HepG2 (cell line): ENCODE data around the gene PDSS2. TPM values are rescaled to one million over a fixed set of nuclear protein-coding genes. Genes with fewer than 3 reads are reported as not detected.

Experiments
- ATAC-seq: fragments of 200-7000 bp; cut with Tn5 transposase; 3 replicates; pipeline ENCODE4 v1.9.1; 2020; ENCODE audit warnings: mild to moderate bottlenecking, moderate library complexity
- BruUV-seq: library from RNA; stranded (reverse); fragments of 400-500 nt; replicated peaks from 2 replicates; lab custom pipeline; 2021; lab: Mats Ljungman, UMichigan
- CTCF ChIA-PET: fragments of 300-600 bp; formaldehyde crosslinking; extraction: SDS; loops from one replicate; lab custom pipeline; 2021; ENCODE audit warnings: low total read pairs, inconsistent platforms, low intra/inter-chr PET ratio; lab: Yijun Ruan, JAX
- POLR2A ChIA-PET: fragments of 350-600 bp; sonication (Branson Sonifier 250); formaldehyde crosslinking; loops from one replicate; lab custom pipeline; 2020; ENCODE audit warnings: antibody characterized with exemption, inconsistent platforms; lab: Yijun Ruan, JAX
- DNase-seq: peaks from one replicate; pipeline ENCODE4 v3.0.0-alpha.2; 2015; ENCODE audit warnings: low spot score
- FAIRE-seq: peaks from 3 replicates; lab custom pipeline; 2011; peaks lifted over from hg19 to GRCh38; lab: Jason Lieb, UNC
- H2AFZ ChIP-seq: one replicate; pipeline ENCODE4 v1.6.1; 2011; ENCODE audit warnings: low read length, inconsistent platforms
- H3K27ac ChIP-seq: fragments of 300-600 bp; 3 replicates; pipeline ENCODE4 v1.8.0; 2011; ENCODE audit warnings: mixed run types, mild to moderate bottlenecking, mixed read lengths, low read length, inconsistent platforms; ENCODE audit not compliant: insufficient read depth; ENCODE audit errors: extremely low read length
- H3K27me3 ChIP-seq, 2 experiments: fragments of 200-600 bp in 1 of 2; 2 replicates in 1 of 2; 3 replicates in 1 of 2; pipeline versions ENCODE4 v1.6.0 to v1.8.0; 2011; ENCODE audit warnings: low read length in 2 of 2, mild to moderate bottlenecking in 2 of 2, moderate library complexity in 2 of 2, inconsistent platforms in 1 of 2; ENCODE audit not compliant: insufficient read depth in 2 of 2, control insufficient read depth in 1 of 2
- H3K36me3 ChIP-seq, 2 experiments: fragments of 200-600 bp in 1 of 2; replicated peaks in 1 of 2; 2 replicates in 1 of 2; 3 replicates in 1 of 2; pipeline versions ENCODE4 v1.5.1 to v1.8.0; 2011; ENCODE audit warnings: low read length in 2 of 2, inconsistent platforms in 1 of 2; ENCODE audit not compliant: insufficient read depth in 2 of 2, control insufficient read depth in 1 of 2
- H3K4me1 ChIP-seq: 2 replicates; pipeline ENCODE4 v1.5.1; 2012; ENCODE audit warnings: low read length, inconsistent platforms; ENCODE audit not compliant: insufficient read depth
- H3K4me2 ChIP-seq: 2 replicates; pipeline ENCODE4 v1.6.0; 2011; ENCODE audit warnings: low read depth, low read length, inconsistent platforms
- H3K4me3 ChIP-seq, 3 experiments: fragments of 200-600 bp in 1 of 3; sonication (generic), shearing (Covaris generic) in 1 of 3; replicated peaks in 1 of 3; 2 replicates each; pipeline ENCODE4 v1.5.1; 2011 to 2016; ENCODE audit warnings: low read length in 3 of 3, inconsistent platforms in 2 of 3, low read depth in 2 of 3, mild to moderate bottlenecking in 2 of 3, control low read depth in 1 of 3, mixed read lengths in 1 of 3; ENCODE audit not compliant: insufficient read depth in 1 of 3
- H3K79me2 ChIP-seq: one replicate; pipeline ENCODE4 v1.6.1; 2011; ENCODE audit warnings: low read length, inconsistent platforms; ENCODE audit not compliant: insufficient read depth
- H3K9ac ChIP-seq: 2 replicates; pipeline ENCODE4 v1.6.0; 2011; ENCODE audit warnings: mild to moderate bottlenecking, low read depth, low read length, inconsistent platforms; ENCODE audit not compliant: insufficient read depth
- H3K9me3 ChIP-seq: 2 replicates; pipeline ENCODE4 v1.5.1; 2012; ENCODE audit warnings: mild to moderate bottlenecking, low read length
- H4K20me1 ChIP-seq: 2 replicates; pipeline ENCODE4 v1.6.0; 2011; ENCODE audit warnings: inconsistent platforms, mild to moderate bottlenecking, low read length, moderate library complexity; ENCODE audit not compliant: insufficient read depth
- CEBPB ChIP-seq: IDR thresholded peaks from 2 replicates; pipeline ENCODE4 v1.6.1; 2011; ENCODE audit warnings: low read depth, low read length, improper control_type of control experiment, borderline replicate concordance
- FOXC1 ChIP-seq: sonication (generic); formaldehyde crosslinking; IDR thresholded peaks from 2 replicates; pipeline ENCODE4 v1.8.0; 2022; ENCODE audit warnings: mild to moderate bottlenecking, missing genetic modification reagents, borderline replicate concordance
- HOXD1 ChIP-seq: sonication (generic); formaldehyde crosslinking; IDR thresholded peaks from 2 replicates; pipeline ENCODE4 v1.5.0; 2020; ENCODE audit warnings: missing genetic modification reagents
- KAT2B ChIP-seq: fragments of 150-350 bp; IDR thresholded peaks from 2 replicates; pipeline ENCODE4 v1.6.1; 2014; ENCODE audit warnings: low read depth, low read length, borderline replicate concordance
- NFIB ChIP-seq: sonication (generic); formaldehyde crosslinking; IDR thresholded peaks from 2 replicates; pipeline ENCODE4 v1.9.0; 2021; ENCODE audit warnings: missing genetic modification reagents, mild to moderate bottlenecking, borderline replicate concordance
- NFYC ChIP-seq: IDR thresholded peaks from 2 replicates; pipeline ENCODE4 v1.6.1; 2016; ENCODE audit warnings: missing genetic modification reagents, missing compliant biosample characterization
- RBM22 ChIP-seq: fragments of 200-400 bp; formaldehyde crosslinking; optimal IDR thresholded peaks from 2 replicates; pipeline ENCODE3; 2017; ENCODE audit warnings: mild to moderate bottlenecking, low read length, moderate library complexity
- SKI ChIP-seq: fragments of 450-650 bp; IDR thresholded peaks from one replicate; pipeline ENCODE4 v1.6.1; 2018; ENCODE audit warnings: mild to moderate bottlenecking; ENCODE audit not compliant: partially characterized antibody
- TBL1XR1 ChIP-seq: fragments of 150-350 bp; IDR thresholded peaks from 2 replicates; pipeline ENCODE4 v1.6.1; 2014; ENCODE audit warnings: borderline replicate concordance, low read length; ENCODE audit not compliant: partially characterized antibody
- TRIM24 ChIP-seq: sonication (generic); formaldehyde crosslinking; IDR thresholded peaks from 2 replicates; pipeline ENCODE4 v1.8.0; 2022; ENCODE audit warnings: mild to moderate bottlenecking, missing genetic modification reagents
- ZNF225 ChIP-seq: sonication (generic); formaldehyde crosslinking; IDR thresholded peaks from 2 replicates; pipeline ENCODE4 v1.4.0; 2020; ENCODE audit warnings: mild to moderate bottlenecking, missing genetic modification reagents
- ZNF251 ChIP-seq: sonication (generic); formaldehyde crosslinking; IDR thresholded peaks from 2 replicates; pipeline ENCODE4 v1.9.0; 2021; ENCODE audit warnings: mild to moderate bottlenecking, missing genetic modification reagents
- ZNF724P ChIP-seq: sonication (generic); formaldehyde crosslinking; IDR thresholded peaks from 2 replicates; pipeline ENCODE4 v1.8.0; 2022; ENCODE audit warnings: missing genetic modification reagents, borderline replicate concordance
- ZNF776 ChIP-seq: sonication (generic); formaldehyde crosslinking; IDR thresholded peaks from 2 replicates; pipeline ENCODE4 v1.4.0; 2020; ENCODE audit warnings: mild to moderate bottlenecking, missing genetic modification reagents
- WGBS: methylation state at CpG from one replicate; pipeline ENCODE4 v1.1.6; 2017; ENCODE audit warnings: low lambda C conversion rate; 5-methylcytosine and 5-hydroxymethylcytosine counted together
- in situ Hi-C: cut with HindIII; loops from 2 replicates; pipeline ENCODE4 v1.10.0; 2017; ENCODE audit warnings: low pct_unique_long_range_greater_than_20kb; ENCODE audit not compliant: extremely low pct_ligation_motif_present
- intact Hi-C: fragments of 100-400 bp; cut with micrococcal nuclease; formaldehyde crosslinking; loops from one replicate; pipeline ENCODE4 v1.10.0; 2022; ENCODE audit not compliant: unreplicated experiment
- polyA plus RNA-seq, 8 experiments: library from polyadenylated mRNA; depleted of rRNA in 3 of 8; stranded (reverse) in 7 of 8; unstranded in 1 of 8; fragments of >200 nt; fragmentation: Illumina TruSeq in 4 of 8; extraction: Trizol in 4 of 8; gene quantifications; 2 replicates each; pipeline versions ENCODE4 v1.2.1 to v1.2.3, GENCODE V29; 2011 to 2016; ENCODE audit warnings: low read depth in 4 of 8, missing spikeins in 1 of 8, mixed read lengths in 1 of 8; ENCODE audit not compliant: insufficient read depth in 1 of 8
- total RNA-seq, 5 experiments: library from RNA; depleted of rRNA; stranded (reverse); fragments of >200 nt; fragmentation: Illumina TruSeq; extraction: Trizol; gene quantifications; 2 replicates each; pipeline ENCODE4 v1.2.3, GENCODE V29; 2016; ENCODE audit warnings: low read depth in 1 of 5
- TF ChIP-seq, protein P1 (sequence below): sonication (generic); formaldehyde crosslinking; IDR thresholded peaks from 2 replicates; pipeline ENCODE4 v1.4.0; 2020; ENCODE audit warnings: missing genetic modification reagents; ENCODE audit errors: not compliant biosample characterization
- TF ChIP-seq, protein P2 (sequence below): sonication (generic); formaldehyde crosslinking; conservative IDR thresholded peaks from 2 replicates; pipeline ENCODE4 v1.4.0; 2020; ENCODE audit warnings: missing genetic modification reagents
- TF ChIP-seq, protein P3 (sequence below): IDR thresholded peaks from 2 replicates; pipeline ENCODE4 v1.6.1; 2016; ENCODE audit warnings: missing genetic modification reagents, missing compliant biosample characterization
- TF ChIP-seq, protein P4 (sequence below), 2 experiments: sonication (generic) in 1 of 2; formaldehyde crosslinking in 1 of 2; IDR thresholded peaks; 2 replicates each; pipeline versions ENCODE4 v1.5.1 to v1.6.1; 2011 to 2020; ENCODE audit warnings: borderline replicate concordance in 1 of 2, low read depth in 1 of 2, low read length in 1 of 2, mild to moderate bottlenecking in 1 of 2, missing genetic modification reagents in 1 of 2, moderate library complexity in 1 of 2

Gene PDSS2
- total and polyA plus RNA-seq, 2 of the 13 experiments (the other 11 are each of a cell fraction or from before 2014, with no cell fraction given): 16.2 to 17.0 TPM

DNA sequence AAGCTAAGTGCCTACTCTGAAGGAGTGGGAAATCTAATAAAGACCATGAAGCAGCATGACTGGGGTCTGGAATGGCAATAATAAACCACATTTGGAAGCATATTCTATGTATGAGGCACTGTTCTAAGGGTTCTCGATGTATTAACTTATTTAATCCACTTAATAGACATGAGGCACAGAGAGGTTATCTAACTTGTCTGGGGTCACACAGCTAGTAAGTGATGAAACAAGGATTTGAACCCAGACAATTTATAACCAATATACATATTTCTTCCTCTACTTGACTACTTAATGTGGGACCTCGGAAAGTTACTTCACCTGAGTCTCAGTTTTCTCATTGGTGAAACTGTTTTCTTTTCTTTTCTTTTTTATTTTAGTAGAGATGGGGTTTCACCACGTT is 131.3 kb downstream of the PDSS2 start:
- CTCF ChIA-PET: no interaction called here

More for the DNA sequence above, 131.3 kb downstream of the PDSS2 start:
- Histone ChIP-seq H3K36me3 (no peaks in the 10 kb centered on the region; a peak in 1 of 5 replicates), H3K4me2 (no peak overlapping the region), H3K9me3 (no peaks in the 10 kb centered on the region), H3K27me3 (no peaks in the 10 kb centered on the region), H3K9ac (no peak overlapping the region), H3K4me1 (peaks cover 28% of the 10 kb centered on the region), H3K4me3 (no peak overlapping the region), H4K20me1 (no peaks in the 10 kb centered on the region), H2AFZ (no peak overlapping the region), H3K27ac (no peak overlapping the region), H3K79me2 (no peaks in the 10 kb centered on the region)
- FAIRE-seq (no peak), DNase-seq (no peak), ATAC-seq (no peak)
- in situ Hi-C loops (no loop called here), intact Hi-C loops (no loop called here)
- WGBS: 91% methylated on average over 3 of the region's 3 CpGs
- POLR2A ChIA-PET: no interaction called here
- TF ChIP-seq ZNF724P (no peak), SKI (no peak), HOXD1 (CRISPR knock-in tag) (no peak), ZNF225 (no peak), ZNF251 (CRISPR knock-in tag) (no peak), FOXC1 (CRISPR knock-in tag) (no peak), CEBPB (no peak), KAT2B (no peak), RBM22 (no peak), TBL1XR1 (no peak), TRIM24 (no peak), NFIB (CRISPR knock-in tag) (no peak), NFYC (CRISPR knock-in tag) (no peak), ZNF776 (CRISPR knock-in tag) (no peak)
- TF ChIP-seq, protein P1, sequence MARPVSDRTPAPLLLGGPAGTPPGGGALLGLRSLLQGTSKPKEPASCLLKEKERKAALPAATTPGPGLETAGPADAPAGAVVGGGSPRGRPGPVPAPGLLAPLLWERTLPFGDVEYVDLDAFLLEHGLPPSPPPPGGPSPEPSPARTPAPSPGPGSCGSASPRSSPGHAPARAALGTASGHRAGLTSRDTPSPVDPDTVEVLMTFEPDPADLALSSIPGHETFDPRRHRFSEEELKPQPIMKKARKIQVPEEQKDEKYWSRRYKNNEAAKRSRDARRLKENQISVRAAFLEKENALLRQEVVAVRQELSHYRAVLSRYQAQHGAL: no peak
- TF ChIP-seq, protein P2, sequence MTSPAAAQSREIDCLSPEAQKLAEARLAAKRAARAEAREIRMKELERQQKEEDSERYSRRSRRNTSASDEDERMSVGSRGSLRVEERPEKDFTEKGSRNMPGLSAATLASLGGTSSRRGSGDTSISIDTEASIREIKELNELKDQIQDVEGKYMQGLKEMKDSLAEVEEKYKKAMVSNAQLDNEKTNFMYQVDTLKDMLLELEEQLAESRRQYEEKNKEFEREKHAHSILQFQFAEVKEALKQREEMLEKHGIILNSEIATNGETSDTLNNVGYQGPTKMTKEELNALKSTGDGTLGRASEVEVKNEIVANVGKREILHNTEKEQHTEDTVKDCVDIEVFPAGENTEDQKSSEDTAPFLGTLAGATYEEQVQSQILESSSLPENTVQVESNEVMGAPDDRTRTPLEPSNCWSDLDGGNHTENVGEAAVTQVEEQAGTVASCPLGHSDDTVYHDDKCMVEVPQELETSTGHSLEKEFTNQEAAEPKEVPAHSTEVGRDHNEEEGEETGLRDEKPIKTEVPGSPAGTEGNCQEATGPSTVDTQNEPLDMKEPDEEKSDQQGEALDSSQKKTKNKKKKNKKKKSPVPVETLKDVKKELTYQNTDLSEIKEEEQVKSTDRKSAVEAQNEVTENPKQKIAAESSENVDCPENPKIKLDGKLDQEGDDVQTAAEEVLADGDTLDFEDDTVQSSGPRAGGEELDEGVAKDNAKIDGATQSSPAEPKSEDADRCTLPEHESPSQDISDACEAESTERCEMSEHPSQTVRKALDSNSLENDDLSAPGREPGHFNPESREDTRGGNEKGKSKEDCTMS (CRISPR knock-in tag): no peak
- TF ChIP-seq, protein P3, sequence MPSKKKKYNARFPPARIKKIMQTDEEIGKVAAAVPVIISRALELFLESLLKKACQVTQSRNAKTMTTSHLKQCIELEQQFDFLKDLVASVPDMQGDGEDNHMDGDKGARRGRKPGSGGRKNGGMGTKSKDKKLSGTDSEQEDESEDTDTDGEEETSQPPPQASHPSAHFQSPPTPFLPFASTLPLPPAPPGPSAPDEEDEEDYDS: no peak
- TF ChIP-seq, protein P4, sequence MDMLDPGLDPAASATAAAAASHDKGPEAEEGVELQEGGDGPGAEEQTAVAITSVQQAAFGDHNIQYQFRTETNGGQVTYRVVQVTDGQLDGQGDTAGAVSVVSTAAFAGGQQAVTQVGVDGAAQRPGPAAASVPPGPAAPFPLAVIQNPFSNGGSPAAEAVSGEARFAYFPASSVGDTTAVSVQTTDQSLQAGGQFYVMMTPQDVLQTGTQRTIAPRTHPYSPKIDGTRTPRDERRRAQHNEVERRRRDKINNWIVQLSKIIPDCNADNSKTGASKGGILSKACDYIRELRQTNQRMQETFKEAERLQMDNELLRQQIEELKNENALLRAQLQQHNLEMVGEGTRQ (IDR thresholded peaks at IDR 0.05; ENCODE audit: low read depth, low read length): no peak
- TF ChIP-seq, protein P4 (CRISPR knock-in tag; IDR thresholded peaks at IDR 0.05; ENCODE audit: borderline replicate concordance): no peak
- BruUV-seq: no TSS peak
